SH-SY5Y (cell line): ENCODE measurements around the gene MARK3.

Experiments used
- GATA2 ChIP-seq: IDR thresholded peaks from 2 replicates; pipeline ENCODE4 v1.6.1; 2011; ENCODE audit warnings: mild to moderate bottlenecking, low read depth, low read length
- GATA3 ChIP-seq: IDR thresholded peaks from 2 replicates; pipeline ENCODE4 v1.6.1; 2011; ENCODE audit warnings: low read depth, mild to moderate bottlenecking, low read length, moderate library complexity

- TF ChIP-seq GATA2 (no peak), GATA3 (no peak)
Observed at GRCh38 chr14:103390605-103391004, 5.4 kb downstream of the MARK3 start.
